Iris pigment epithelial cell (primary cell): Measurements from ENCODE around the gene ACTR5.
"Not testable (repeated sequence)": the region's sequence is repeated elsewhere in the genome, so short reads cannot be mapped to it uniquely, and the experiment has no call there.

Experiments used
- DNase-seq: peaks from one replicate; pipeline ENCODE4 v3.0.0-alpha.2; 2011; ENCODE audit warnings: low read depth

ACTR5 gene

DNA sequence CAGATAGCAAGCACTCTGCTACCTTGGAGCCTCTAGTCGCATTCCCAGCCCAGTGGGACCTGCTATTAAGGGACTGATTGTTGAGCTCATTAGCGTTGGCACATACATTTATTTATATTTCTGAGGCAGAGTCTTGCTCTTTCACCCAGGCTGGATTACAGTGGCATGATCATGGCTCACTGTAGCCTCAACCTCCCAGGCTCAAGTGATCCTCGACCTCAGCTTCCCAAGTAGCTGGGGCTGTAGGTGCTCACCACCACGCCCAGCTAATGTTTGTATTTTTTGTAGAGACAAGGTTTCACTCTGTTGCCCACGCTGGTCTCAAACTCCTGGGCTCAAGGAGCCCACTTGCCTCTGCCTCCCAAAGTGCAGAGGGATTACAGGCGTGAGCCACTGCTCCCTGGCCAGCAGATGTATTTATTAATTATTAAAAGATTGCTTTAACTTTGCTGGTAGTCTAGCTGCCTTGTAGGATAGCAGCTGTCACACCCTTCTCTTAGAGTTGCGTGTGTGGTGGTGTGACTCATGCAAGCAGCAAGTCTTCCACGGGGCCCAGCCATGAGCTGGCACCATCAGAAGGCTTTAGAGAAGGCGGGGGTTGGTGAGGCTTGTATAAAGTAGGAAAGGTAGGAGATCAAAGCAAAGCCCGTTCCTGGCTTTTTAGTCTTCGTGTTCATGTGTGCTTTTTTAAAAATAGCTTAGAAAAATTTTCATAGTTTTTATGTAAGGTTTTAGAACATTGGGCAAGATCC is 16.5 kb downstream of the ACTR5 start:
- peak; percentile 94 for DNase-seq

- no peak for DNase-seq
Observed at GRCh38 chr20:38766071-38766470, 17.8 kb downstream of the ACTR5 start.

GRCh38 chr20:38769376-38770295 is 21.4 kb downstream of the ACTR5 start:
- DNase-seq: no peak

DNA sequence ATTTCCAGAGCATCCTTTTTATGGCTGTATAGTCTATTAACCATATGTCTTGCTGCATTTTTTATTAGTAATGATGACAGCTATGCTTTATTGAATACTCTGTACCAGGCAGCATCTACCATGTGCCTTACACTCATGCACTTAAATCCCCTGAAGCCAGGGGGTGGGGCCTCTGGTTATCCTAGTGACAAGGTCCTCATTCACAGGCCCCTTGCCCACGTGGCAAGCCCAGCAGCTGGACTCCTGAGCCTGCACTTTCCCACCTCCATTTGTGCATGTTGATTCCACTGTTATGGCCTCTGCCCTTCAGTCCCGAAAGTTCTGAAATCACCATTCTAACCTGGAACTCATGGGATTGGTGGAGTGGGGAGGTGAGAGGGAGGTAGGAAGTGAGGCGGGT is 22.3 kb downstream of the ACTR5 start:
- no peak for DNase-seq

GRCh38 chr20:38770970-38771369 is 22.7 kb downstream of the ACTR5 start:
- DNase-seq: no peak

- no peak for DNase-seq
Observed at GRCh38 chr20:38771621-38772020, 23.4 kb downstream of the ACTR5 start.

GRCh38 chr20:38774167-38774566 is 25.9 kb downstream of the ACTR5 start:
- DNase-seq: no peak

DNA sequence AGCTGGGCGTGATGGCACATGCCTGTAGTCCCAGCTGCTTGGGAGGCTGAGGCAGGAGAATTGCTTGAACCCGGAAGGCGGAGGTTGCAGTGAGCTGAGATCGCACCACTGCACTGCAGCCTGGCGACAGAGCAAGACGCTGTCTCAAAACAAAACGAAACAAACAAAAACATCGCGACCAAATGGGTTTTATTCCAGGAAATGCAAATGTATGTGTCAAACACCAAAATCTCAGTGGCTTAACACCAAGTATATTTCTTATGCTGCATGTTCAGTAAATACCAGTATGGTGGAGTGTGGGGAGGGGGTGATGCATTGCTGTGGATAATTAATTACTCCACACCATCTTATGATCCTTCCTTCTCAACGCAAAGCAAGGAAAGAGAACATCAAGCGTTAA is 28.1 kb downstream of the ACTR5 start:
- no peak for DNase-seq

GRCh38 chr20:38779247-38780097 is 31.2 kb downstream of the ACTR5 start:
- DNase-seq: no peak

DNA sequence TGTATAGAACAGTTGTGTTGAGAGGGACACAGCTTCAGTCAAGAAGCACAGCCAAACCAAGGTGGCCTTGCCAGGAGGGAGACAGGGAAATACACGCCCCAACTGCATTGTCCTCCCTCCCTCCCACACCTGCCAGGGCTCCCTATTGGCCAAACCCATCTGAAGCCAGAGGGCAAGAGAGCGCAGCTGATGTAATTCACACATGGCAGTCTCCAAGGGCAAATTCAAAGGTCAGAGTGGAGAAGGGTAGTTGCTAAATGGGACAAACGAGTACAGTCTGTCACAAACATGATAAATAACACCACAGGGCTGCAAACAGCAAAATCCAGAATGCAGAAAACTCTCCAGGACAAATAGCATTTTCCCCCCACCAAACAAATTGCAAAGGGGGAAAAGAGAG is 34.0 kb downstream of the ACTR5 start:
- DNase-seq: no peak

- no peak for DNase-seq
Observed at GRCh38 chr20:38787870-38788269, 39.6 kb downstream of the ACTR5 start.

GRCh38 chr20:38789503-38790199 is 41.4 kb downstream of the ACTR5 start:
- peak; percentile 54 for DNase-seq

GRCh38 chr20:38790200-38791053 is 42.2 kb downstream of the ACTR5 start:
- peak; percentile 22 for DNase-seq

DNA sequence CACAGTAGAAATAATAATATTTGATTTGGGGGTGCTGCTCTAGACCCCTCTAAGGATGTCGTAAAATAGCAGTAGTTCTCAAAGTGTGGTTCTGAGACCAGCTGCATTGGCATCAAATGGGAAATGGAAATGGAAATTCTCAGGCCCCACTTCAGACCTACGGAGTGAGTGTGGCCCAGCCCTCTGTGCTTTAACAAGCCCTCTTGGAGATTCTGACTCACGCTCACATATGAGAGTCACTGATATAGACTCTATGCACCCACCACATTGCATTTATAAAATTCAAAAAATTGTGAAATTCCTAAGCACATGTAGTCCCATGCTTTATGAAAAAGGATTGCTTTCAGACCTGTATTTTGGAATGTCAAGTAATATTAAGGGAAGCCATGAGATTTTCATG is 43.0 kb downstream of the ACTR5 start:
- DNase-seq: no peak

GRCh38 chr20:38791940-38792339 is 43.7 kb downstream of the ACTR5 start:
- DNase-seq: no peak

DNA sequence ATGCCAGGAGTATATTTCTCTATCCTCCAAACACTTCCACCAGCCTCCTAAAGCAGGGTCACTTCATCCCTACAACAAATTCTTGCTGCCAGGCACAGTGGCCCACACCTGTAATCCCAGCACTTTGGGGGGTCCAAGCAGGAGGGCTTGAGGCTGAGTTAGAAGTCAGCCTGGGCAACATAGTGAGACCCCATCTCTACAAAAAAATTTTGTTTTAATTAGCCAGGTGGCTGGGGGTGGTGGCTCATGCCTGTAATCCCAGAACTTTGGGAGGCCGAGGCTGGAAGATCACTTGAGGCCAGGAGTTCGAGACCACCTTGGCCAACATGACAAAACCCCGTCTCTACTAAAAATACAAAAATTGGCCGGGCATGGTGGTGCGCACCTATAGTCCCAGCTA is 45.8 kb downstream of the ACTR5 start:
- DNase-seq: not testable (repeated sequence)

- no peak for DNase-seq
Observed at GRCh38 chr20:38798266-38798665, 50.0 kb downstream of the ACTR5 start.

DNA sequence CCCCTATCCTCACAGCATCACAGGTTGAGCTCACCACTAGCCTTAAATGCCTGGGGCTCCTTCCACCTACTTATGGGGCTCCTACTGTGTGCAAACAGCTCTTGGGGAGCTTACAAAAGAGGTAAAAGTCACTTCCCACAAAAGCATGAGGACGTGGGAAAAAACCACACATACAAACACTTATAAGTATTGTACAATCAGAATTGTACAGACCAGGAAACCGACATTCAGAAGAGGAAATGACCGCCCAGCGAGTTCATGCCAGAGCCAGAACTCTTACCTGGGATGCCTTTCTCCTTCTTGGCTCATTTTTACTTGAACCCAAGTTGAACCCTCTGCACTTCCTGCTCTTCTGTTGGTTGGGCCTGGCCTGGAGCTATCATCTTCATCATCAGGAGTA is 50.9 kb downstream of the ACTR5 start:
- no peak for DNase-seq

DNA sequence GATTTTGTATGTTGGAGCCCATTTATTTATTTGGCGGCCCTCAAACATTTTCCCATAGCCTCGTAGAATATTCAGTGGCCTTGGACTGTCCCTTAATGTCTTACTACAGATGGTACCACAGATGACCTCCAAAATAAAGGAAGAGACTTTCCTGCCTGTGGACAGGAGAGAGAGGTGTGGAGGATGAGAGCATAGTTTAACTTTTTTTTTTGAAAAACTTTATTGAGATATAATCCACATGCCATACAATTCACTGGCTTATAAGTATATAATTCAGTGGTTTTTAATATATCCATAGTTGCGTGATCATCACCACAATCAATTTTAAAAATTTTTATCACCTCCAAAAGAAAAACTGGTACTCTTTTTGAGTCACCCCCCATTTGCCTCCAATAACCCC is 52.6 kb downstream of the ACTR5 start:
- no peak for DNase-seq

DNA sequence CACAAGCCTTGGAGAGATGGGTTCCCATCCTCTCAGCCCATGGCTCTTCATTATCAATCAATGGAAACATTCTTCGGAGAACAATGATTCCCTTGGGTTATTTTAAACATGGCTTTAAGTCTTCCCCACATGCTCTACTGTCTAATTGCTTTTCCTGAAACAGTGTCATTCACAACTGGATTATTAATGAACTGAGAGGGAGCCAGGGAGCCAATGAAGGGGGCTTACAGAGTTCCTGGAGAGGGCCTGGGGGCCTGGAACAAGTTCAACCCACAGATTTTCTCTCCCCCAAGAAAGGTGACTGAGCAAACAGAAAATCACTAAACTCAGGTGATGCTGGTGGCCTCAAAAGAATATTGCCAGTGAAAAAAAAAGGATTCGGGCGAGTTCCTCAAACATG is 56.0 kb downstream of the ACTR5 start:
- no peak for DNase-seq
